Measurements from ENCODE around the gene NGF.

NGF gene

DNA sequence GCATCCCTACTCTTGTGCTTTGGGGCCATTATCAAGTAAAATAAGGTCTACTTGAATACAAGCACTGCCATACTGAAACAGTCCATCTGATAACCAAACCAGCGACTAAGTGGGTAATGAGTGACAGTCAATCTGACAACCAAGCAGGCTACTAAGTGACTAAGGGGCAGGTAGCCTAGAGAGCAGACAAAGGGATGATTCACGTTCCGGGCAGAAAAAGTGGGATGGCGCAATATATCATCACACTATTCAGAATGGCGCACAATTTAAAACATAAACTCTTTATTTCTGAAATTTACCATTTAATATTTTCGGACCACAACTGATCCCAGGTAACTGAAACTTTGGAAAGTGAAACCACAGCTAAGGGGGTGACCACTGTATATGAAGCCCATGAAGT lies 17.7 kb downstream of the NGF start:
- peaks cover 0 to 5% (median under 1%) of the 10 kb centered on the region in 4 donors for H3K4me1 ChIP-seq
- no peak overlapping the region for H3K4me3 ChIP-seq
- no peak overlapping the region for H3K27ac ChIP-seq
- TF ChIP-seq, protein P1, sequence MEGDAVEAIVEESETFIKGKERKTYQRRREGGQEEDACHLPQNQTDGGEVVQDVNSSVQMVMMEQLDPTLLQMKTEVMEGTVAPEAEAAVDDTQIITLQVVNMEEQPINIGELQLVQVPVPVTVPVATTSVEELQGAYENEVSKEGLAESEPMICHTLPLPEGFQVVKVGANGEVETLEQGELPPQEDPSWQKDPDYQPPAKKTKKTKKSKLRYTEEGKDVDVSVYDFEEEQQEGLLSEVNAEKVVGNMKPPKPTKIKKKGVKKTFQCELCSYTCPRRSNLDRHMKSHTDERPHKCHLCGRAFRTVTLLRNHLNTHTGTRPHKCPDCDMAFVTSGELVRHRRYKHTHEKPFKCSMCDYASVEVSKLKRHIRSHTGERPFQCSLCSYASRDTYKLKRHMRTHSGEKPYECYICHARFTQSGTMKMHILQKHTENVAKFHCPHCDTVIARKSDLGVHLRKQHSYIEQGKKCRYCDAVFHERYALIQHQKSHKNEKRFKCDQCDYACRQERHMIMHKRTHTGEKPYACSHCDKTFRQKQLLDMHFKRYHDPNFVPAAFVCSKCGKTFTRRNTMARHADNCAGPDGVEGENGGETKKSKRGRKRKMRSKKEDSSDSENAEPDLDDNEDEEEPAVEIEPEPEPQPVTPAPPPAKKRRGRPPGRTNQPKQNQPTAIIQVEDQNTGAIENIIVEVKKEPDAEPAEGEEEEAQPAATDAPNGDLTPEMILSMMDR (IDR thresholded peaks at IDR 0.05) = no peak
- intact Hi-C loops (cut with DNase I; ENCODE audit: low total_unique reads) = no loop called here
- no peaks in the 10 kb centered on the region for H3K9me3 ChIP-seq
- H3K36me3 ChIP-seq = no peaks in the 10 kb centered on the region
- no peak for DNase-seq
- H3K27me3 ChIP-seq = no peaks in the 10 kb centered on the region

DNA sequence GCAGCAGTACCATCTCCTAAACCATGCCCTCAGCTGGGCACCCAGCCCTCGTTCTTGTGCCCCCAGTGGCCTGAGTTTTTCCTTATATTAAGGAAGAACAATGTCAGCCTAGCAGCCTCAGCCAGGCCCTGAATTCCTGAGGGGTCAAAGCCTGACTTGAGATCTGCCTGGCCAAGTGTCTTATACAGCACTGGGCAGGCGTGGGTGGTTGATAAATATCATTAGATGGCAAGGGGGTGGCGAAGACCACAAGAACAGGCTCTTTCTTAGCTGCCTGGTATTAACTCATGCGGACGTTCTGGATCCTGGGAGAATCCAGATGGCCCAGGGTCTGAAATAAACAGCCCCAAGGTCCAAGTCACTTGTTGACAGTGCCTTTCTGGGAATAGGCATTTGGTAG lies 18.3 kb downstream of the NGF start:
- Histone ChIP-seq H3K9me3 (no peaks in the 10 kb centered on the region), H3K27ac (no peak overlapping the region), H3K27me3 (no peaks in the 10 kb centered on the region), H3K4me1 (peaks cover 0 to 12% (median 7%) of the 10 kb centered on the region in 4 donors), H3K36me3 (no peaks in the 10 kb centered on the region), H3K4me3 (no peak overlapping the region)
- TF ChIP-seq, protein P1 (IDR thresholded peaks at IDR 0.05) = no peak
- intact Hi-C loops (cut with DNase I; ENCODE audit: low total_unique reads) = no loop called here
- DNase-seq = no peak

DNA sequence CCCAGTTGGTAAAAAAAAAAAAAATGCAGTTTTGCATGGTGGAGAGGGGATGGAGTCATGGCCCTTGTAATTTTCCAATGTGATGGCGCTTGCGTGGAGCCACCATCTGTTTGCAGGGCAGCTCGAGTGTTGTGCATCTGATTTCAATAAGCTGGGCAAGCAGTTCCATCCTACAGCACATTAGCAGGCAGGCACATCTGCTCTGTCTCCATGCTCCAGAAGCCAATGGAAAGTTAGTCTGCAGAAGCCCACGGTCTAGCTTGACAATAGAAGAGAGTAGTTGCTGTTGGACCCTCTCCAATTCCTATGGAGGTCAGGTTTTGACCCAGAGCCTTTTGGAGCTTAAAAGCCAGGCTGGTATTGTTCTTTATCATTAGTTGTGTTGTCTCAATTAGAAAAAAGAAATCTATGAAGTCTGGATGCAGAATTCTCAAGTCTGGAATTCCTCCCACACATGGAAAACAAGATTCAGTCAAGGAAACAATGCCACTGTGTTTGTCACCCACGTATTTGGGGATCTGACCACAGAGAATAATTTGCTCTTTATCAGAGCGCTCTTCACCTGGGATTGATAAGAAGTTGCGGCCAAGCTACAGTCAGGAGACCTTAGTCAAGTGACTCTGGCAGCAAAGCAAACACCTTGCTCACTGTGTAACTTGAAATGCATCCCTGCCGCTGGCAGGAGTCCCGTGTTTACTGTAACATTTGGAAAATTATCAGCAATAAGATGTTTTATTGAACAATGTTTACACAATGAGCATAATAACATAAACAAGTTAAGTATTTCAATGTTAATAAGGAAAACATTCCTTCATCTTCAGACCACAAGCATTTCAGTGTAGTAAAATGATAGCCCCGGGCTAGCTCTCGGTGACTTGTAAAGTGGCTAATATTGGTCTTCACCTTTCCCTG lies 20.7 kb downstream of the NGF start:
- TF ChIP-seq, protein P1 (IDR thresholded peaks at IDR 0.05) = no peak

DNA sequence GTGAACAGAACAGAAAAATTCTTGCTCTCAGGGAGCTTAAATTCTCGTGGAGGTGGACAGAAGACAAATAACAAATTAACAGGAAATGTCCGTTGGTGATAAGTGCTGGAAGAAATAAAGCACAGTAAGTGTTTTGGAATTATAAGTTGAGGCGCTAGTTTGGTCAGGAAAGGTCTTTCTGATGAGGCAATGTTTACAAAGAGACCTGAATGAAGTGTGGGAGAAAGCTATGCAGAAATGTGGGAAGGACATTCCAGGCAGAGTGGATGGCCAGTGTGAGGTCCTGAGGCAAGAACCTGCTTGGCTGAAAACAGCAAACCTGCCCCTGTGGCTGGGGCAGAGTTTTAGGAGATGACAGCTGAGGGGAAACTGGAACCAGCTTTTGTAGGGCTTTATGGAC lies 23.3 kb downstream of the NGF start:
- Histone ChIP-seq H3K36me3 (no peaks in the 10 kb centered on the region), H3K27me3 (no peaks in the 10 kb centered on the region), H3K4me3 (no peak overlapping the region), H3K27ac (peak overlapping the region; percentile 18 to 61), H3K4me1 (peaks cover 0 to 31% (median 25%) of the 10 kb centered on the region in 4 donors), H3K9me3 (no peaks in the 10 kb centered on the region)
- intact Hi-C loops (cut with DNase I; ENCODE audit: low total_unique reads) = no loop called here
- DNase-seq = no peak
- TF ChIP-seq, protein P1 (IDR thresholded peaks at IDR 0.05) = no peak

More for the DNA sequence above, 20.7 kb downstream of the NGF start:
- Histone ChIP-seq H3K27ac (no peak overlapping the region), H3K36me3 (no peaks in the 10 kb centered on the region), H3K9me3 (no peaks in the 10 kb centered on the region), H3K27me3 (no peaks in the 10 kb centered on the region), H3K4me1 (peaks cover 0 to 34% (median 25%) of the 10 kb centered on the region in 4 donors), H3K4me3 (no peak overlapping the region)
- DNase-seq = no peak
- intact Hi-C loops (cut with DNase I; ENCODE audit: low total_unique reads) = no loop called here

DNA sequence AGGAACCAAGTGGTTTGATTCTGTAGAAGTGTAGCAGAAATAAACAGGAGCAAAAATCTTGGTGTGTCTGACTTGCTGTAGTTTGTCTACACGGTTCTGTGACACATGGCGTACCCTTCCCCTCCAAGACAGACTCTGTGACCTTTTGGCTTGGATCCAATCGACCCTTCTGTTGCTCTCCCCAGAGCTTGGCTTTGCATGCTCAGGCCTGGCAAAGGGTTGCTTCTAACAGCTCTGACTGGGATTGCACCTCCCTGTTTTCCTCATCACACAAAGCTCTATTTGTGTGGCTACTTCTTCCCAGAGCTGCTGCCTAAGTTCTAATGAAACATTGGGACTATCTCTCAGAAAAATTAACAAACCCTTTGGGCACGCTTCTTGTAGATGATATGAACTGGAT lies 24.0 kb downstream of the NGF start:
- Histone ChIP-seq H3K27ac (peak overlapping the region; percentile 18 to 61), H3K4me3 (no peak overlapping the region), H3K4me1 (peaks cover 0 to 31% (median 25%) of the 10 kb centered on the region in 4 donors), H3K27me3 (no peaks in the 10 kb centered on the region), H3K36me3 (no peaks in the 10 kb centered on the region), H3K9me3 (no peaks in the 10 kb centered on the region)
- TF ChIP-seq, protein P1 (IDR thresholded peaks at IDR 0.05) = no peak
- DNase-seq = no peak
- intact Hi-C loops (cut with DNase I; ENCODE audit: low total_unique reads) = no loop called here

All from tibial artery (tissue), 4 donors.